Measurements from ENCODE around the gene UBTF. TPM values are rescaled to one million over a fixed set of nuclear protein-coding genes. Genes with fewer than 3 reads are reported as not detected.

UBTF gene
- total and polyA plus RNA-seq, 9 of the 15 experiments (the other 6 are each of a cell fraction or from before 2014, with no cell fraction given), result 1.2 to 113 (median 83.6) TPM

DNA sequence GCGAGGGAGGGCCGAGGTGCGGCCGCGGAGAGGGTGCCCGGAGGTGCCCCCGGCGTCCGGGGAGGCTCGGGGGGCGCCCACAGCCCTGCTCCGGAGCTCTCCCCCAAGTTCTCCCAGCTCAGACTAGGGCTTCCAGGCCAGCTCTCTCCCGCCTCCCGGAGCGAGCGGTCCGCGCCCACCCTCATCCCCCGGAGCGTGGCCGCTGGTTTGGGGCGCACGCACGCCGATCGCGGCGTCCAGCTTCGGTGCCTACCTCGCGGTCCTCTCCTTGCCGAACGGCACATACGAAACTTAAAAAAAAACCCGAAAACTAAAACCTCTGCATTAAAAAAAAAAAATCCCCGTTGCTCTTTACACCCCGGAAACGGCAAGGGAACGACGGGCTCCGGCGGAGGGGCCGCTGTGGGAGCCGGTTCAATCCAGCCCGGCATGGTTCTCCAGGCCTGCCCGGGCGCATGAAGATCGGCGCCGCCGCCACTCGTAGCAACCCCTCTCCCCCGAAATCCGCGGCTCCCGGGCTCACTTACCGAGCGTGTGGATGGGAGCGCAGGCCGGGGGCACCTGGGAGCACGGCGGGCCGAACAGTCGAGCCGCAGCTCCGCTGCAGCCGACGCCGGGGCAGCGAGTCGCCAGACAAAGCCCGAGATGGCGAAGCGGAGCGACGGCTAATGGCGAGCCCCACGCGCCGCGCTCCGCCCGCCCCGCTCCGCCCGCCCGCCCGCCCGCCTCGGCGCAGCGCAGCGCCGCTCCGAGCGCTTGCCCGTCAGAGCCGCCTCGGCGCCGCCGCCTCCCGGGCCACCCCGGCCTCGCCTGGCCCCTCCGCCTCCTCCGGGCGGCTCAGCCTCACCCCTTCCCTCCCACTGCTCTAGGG is 973 bp upstream of the UBTF start (continued):
- TF ChIP-seq, protein P1, sequence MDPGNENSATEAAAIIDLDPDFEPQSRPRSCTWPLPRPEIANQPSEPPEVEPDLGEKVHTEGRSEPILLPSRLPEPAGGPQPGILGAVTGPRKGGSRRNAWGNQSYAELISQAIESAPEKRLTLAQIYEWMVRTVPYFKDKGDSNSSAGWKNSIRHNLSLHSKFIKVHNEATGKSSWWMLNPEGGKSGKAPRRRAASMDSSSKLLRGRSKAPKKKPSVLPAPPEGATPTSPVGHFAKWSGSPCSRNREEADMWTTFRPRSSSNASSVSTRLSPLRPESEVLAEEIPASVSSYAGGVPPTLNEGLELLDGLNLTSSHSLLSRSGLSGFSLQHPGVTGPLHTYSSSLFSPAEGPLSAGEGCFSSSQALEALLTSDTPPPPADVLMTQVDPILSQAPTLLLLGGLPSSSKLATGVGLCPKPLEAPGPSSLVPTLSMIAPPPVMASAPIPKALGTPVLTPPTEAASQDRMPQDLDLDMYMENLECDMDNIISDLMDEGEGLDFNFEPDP (CRISPR knock-in tag; IDR thresholded peaks at IDR 0.05), result no peak
- TF ChIP-seq, protein P2, sequence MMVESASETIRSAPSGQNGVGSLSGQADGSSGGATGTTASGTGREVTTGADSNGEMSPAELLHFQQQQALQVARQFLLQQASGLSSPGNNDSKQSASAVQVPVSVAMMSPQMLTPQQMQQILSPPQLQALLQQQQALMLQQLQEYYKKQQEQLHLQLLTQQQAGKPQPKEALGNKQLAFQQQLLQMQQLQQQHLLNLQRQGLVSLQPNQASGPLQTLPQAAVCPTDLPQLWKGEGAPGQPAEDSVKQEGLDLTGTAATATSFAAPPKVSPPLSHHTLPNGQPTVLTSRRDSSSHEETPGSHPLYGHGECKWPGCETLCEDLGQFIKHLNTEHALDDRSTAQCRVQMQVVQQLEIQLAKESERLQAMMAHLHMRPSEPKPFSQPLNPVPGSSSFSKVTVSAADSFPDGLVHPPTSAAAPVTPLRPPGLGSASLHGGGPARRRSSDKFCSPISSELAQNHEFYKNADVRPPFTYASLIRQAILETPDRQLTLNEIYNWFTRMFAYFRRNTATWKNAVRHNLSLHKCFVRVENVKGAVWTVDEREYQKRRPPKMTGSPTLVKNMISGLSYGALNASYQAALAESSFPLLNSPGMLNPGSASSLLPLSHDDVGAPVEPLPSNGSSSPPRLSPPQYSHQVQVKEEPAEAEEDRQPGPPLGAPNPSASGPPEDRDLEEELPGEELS (CRISPR knock-in tag; IDR thresholded peaks at IDR 0.05; ENCODE audit: borderline replicate concordance), result no peak
- TF ChIP-seq, protein P3, sequence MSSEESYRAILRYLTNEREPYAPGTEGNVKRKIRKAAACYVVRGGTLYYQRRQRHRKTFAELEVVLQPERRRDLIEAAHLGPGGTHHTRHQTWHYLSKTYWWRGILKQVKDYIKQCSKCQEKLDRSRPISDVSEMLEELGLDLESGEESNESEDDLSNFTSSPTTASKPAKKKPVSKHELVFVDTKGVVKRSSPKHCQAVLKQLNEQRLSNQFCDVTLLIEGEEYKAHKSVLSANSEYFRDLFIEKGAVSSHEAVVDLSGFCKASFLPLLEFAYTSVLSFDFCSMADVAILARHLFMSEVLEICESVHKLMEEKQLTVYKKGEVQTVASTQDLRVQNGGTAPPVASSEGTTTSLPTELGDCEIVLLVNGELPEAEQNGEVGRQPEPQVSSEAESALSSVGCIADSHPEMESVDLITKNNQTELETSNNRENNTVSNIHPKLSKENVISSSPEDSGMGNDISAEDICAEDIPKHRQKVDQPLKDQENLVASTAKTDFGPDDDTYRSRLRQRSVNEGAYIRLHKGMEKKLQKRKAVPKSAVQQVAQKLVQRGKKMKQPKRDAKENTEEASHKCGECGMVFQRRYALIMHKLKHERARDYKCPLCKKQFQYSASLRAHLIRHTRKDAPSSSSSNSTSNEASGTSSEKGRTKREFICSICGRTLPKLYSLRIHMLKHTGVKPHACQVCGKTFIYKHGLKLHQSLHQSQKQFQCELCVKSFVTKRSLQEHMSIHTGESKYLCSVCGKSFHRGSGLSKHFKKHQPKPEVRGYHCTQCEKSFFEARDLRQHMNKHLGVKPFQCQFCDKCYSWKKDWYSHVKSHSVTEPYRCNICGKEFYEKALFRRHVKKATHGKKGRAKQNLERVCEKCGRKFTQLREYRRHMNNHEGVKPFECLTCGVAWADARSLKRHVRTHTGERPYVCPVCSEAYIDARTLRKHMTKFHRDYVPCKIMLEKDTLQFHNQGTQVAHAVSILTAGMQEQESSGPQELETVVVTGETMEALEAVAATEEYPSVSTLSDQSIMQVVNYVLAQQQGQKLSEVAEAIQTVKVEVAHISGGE (CRISPR knock-in tag; IDR thresholded peaks at IDR 0.05), result 0 out of 6 replicates have a peak, but pooled peaks of 1 of the 3 experiments have one; percentile 15
- TF ChIP-seq HDAC1 (IDR thresholded peaks at IDR 0.05), result peak in 1 of 2 experiments; percentile 40; a peak in 1 of 4 replicates
- TF ChIP-seq RBM39 (optimal IDR thresholded peaks at IDR 0.05; ENCODE audit: low read depth, low read length), result no peak
- TF ChIP-seq MYBL2 (IDR thresholded peaks at IDR 0.05; ENCODE audit: low read depth), result no peak
- no peak for TF ChIP-seq MYBL2 (CRISPR knock-in tag; IDR thresholded peaks at IDR 0.05; ENCODE audit: borderline replicate concordance)
- no peak for TF ChIP-seq KLF6 (CRISPR knock-in tag; IDR thresholded peaks at IDR 0.05; ENCODE audit: borderline replicate concordance)
- TF ChIP-seq SRF (CRISPR knock-in tag; IDR thresholded peaks at IDR 0.05), result no peak
- no peak for TF ChIP-seq ZNF184 (CRISPR knock-in tag; IDR thresholded peaks at IDR 0.05)
- peak; percentile 77 for TF ChIP-seq RBFOX2 (IDR thresholded peaks at IDR 0.05; ENCODE audit: low read depth, low read length)
- TF ChIP-seq, protein P4, sequence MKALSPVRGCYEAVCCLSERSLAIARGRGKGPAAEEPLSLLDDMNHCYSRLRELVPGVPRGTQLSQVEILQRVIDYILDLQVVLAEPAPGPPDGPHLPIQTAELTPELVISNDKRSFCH (CRISPR knock-in tag; IDR thresholded peaks at IDR 0.05), result no peak
- TF ChIP-seq, protein P4 (tag; IDR thresholded peaks at IDR 0.05), result no peak
- no peak for TF ChIP-seq ZFPM2 (CRISPR knock-in tag; IDR thresholded peaks at IDR 0.05)
- TF ChIP-seq NFXL1 (CRISPR knock-in tag; IDR thresholded peaks at IDR 0.05), result no peak

All from K562 (cell line).